HepG2 (cell line): Measurements from ENCODE around the gene MMP28. TPM values are rescaled to one million over a fixed set of nuclear protein-coding genes. Genes with fewer than 3 reads are reported as not detected.

Experiments
- CEBPG ChIP-seq: IDR thresholded peaks from 2 replicates; pipeline ENCODE4 v1.6.1; 2016
- HNRNPK ChIP-seq: fragments of 200-400 bp; formaldehyde crosslinking; IDR thresholded peaks from 2 replicates; pipeline ENCODE4 v1.6.1; 2018; ENCODE audit warnings: low read length, low read depth, moderate library complexity, mild to moderate bottlenecking; ENCODE audit not compliant: poor library complexity, severe bottlenecking
- MLX ChIP-seq: IDR thresholded peaks from 2 replicates; pipeline ENCODE4 v1.6.1; 2016
- MYNN ChIP-seq: sonication (generic); formaldehyde crosslinking; IDR thresholded peaks from 2 replicates; pipeline ENCODE4 v1.4.0; 2020; ENCODE audit warnings: mild to moderate bottlenecking, low read depth, missing genetic modification reagents
- NCOA2 ChIP-seq: sonication (generic); formaldehyde crosslinking; IDR thresholded peaks from 2 replicates; pipeline ENCODE4 v1.8.0; 2022; ENCODE audit warnings: inconsistent platforms
- ONECUT2 ChIP-seq: sonication (generic); formaldehyde crosslinking; IDR thresholded peaks from 2 replicates; pipeline ENCODE4 v1.4.0; 2020; ENCODE audit warnings: missing genetic modification reagents
- PTBP1 ChIP-seq: fragments of 200-400 bp; formaldehyde crosslinking; IDR thresholded peaks from 2 replicates; pipeline ENCODE4 v1.6.1; 2018; ENCODE audit warnings: low read length, low read depth; ENCODE audit not compliant: poor library complexity, severe bottlenecking
- SMYD3 ChIP-seq: sonication (generic); formaldehyde crosslinking; IDR thresholded peaks from 2 replicates; pipeline ENCODE4 v1.8.1; 2023; ENCODE audit warnings: mild to moderate bottlenecking, missing genetic modification reagents
- SP5 ChIP-seq: IDR thresholded peaks from 2 replicates; pipeline ENCODE4 v1.6.1; 2016; ENCODE audit warnings: low read depth, borderline replicate concordance
- TEAD3 ChIP-seq: optimal IDR thresholded peaks from 2 replicates; pipeline ENCODE3; 2016; ENCODE audit warnings: borderline replicate concordance
- TFDP2 ChIP-seq: sonication (generic); formaldehyde crosslinking; IDR thresholded peaks from 2 replicates; pipeline ENCODE4 v1.4.0; 2020; ENCODE audit warnings: missing genetic modification reagents
- TMF1 ChIP-seq: sonication (generic); formaldehyde crosslinking; IDR thresholded peaks from 2 replicates; pipeline ENCODE4 v1.8.1; 2022; ENCODE audit warnings: low read depth, missing genetic modification reagents
- XRCC5 ChIP-seq: fragments of 200-400 bp; formaldehyde crosslinking; optimal IDR thresholded peaks from 2 replicates; pipeline ENCODE3; 2017; ENCODE audit warnings: mild to moderate bottlenecking, low read length
- ZBTB14 ChIP-seq: sonication (generic); formaldehyde crosslinking; IDR thresholded peaks from 2 replicates; pipeline ENCODE4 v1.4.0; 2020; ENCODE audit warnings: missing genetic modification reagents
- ZNF275 ChIP-seq: sonication (generic); formaldehyde crosslinking; IDR thresholded peaks from 2 replicates; pipeline ENCODE4 v1.8.0; 2022; ENCODE audit warnings: missing genetic modification reagents, mild to moderate bottlenecking, inconsistent platforms, borderline replicate concordance
- ZNF317 ChIP-seq: sonication (generic); formaldehyde crosslinking; IDR thresholded peaks from 2 replicates; pipeline ENCODE4 v1.5.0; 2020; ENCODE audit warnings: mild to moderate bottlenecking, missing genetic modification reagents
- ZNF441 ChIP-seq: sonication (generic); formaldehyde crosslinking; IDR thresholded peaks from 2 replicates; pipeline ENCODE4 v1.7.0; 2021; ENCODE audit warnings: missing genetic modification reagents, borderline replicate concordance
- ZNF546 ChIP-seq: sonication (generic); formaldehyde crosslinking; conservative IDR thresholded peaks from 2 replicates; pipeline ENCODE4 v1.8.1; 2023; ENCODE audit warnings: mild to moderate bottlenecking, missing genetic modification reagents
- ZNF572 ChIP-seq: sonication (generic); formaldehyde crosslinking; IDR thresholded peaks from 2 replicates; pipeline ENCODE4 v1.5.1; 2020; ENCODE audit warnings: mild to moderate bottlenecking, missing genetic modification reagents
- ZNF577 ChIP-seq: sonication (generic); formaldehyde crosslinking; IDR thresholded peaks from 2 replicates; pipeline ENCODE4 v1.4.0; 2020; ENCODE audit warnings: mild to moderate bottlenecking, low read depth, missing genetic modification reagents, borderline replicate concordance
- ZNF644 ChIP-seq: IDR thresholded peaks from 2 replicates; pipeline ENCODE4 v1.6.1; 2016; ENCODE audit warnings: low read depth
- polyA plus RNA-seq, 8 experiments: library from polyadenylated mRNA; depleted of rRNA in 3 of 8; stranded (reverse) in 7 of 8; unstranded in 1 of 8; fragments of >200 nt; fragmentation: Illumina TruSeq in 4 of 8; extraction: Trizol in 4 of 8; gene quantifications; 2 replicates each; pipeline versions ENCODE4 v1.2.1 to v1.2.3, GENCODE V29; 2011 to 2016; ENCODE audit warnings: low read depth in 4 of 8, missing spikeins in 1 of 8, mixed read lengths in 1 of 8; ENCODE audit not compliant: insufficient read depth in 1 of 8
- total RNA-seq, 5 experiments: library from RNA; depleted of rRNA; stranded (reverse); fragments of >200 nt; fragmentation: Illumina TruSeq; extraction: Trizol; gene quantifications; 2 replicates each; pipeline ENCODE4 v1.2.3, GENCODE V29; 2016; ENCODE audit warnings: low read depth in 1 of 5
- TF ChIP-seq, protein P1 (sequence below), 2 experiments: sonication (generic) in 1 of 2; formaldehyde crosslinking in 1 of 2; IDR thresholded peaks; 2 replicates each; pipeline versions ENCODE4 v1.5.1 to v1.6.1; 2011 to 2020; ENCODE audit warnings: borderline replicate concordance in 1 of 2, low read depth in 1 of 2, low read length in 1 of 2, mild to moderate bottlenecking in 1 of 2, missing genetic modification reagents in 1 of 2, moderate library complexity in 1 of 2

The MMP28 gene
- total and polyA plus RNA-seq, 2 of the 13 experiments (the other 11 are each of a cell fraction or from before 2014, with no cell fraction given): not detected

- TF ChIP-seq XRCC5: peak; percentile 74
- 0 out of 2 replicates have a peak, but pooled peaks have one; percentile 76 for TF ChIP-seq ZNF577
- TF ChIP-seq ZNF441: peak; percentile 62
- TF ChIP-seq ZNF644 (CRISPR knock-in tag): no peak
- TF ChIP-seq ONECUT2 (CRISPR knock-in tag): no peak
- TF ChIP-seq SMYD3 (CRISPR knock-in tag): no peak
- TF ChIP-seq CEBPG (CRISPR knock-in tag): 0 out of 2 replicates have a peak, but pooled peaks have one; percentile 20
- TF ChIP-seq, protein P1, sequence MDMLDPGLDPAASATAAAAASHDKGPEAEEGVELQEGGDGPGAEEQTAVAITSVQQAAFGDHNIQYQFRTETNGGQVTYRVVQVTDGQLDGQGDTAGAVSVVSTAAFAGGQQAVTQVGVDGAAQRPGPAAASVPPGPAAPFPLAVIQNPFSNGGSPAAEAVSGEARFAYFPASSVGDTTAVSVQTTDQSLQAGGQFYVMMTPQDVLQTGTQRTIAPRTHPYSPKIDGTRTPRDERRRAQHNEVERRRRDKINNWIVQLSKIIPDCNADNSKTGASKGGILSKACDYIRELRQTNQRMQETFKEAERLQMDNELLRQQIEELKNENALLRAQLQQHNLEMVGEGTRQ (IDR thresholded peaks at IDR 0.05; ENCODE audit: low read depth, low read length): no peak
- TF ChIP-seq, protein P1 (CRISPR knock-in tag; IDR thresholded peaks at IDR 0.05; ENCODE audit: borderline replicate concordance): no peak; the same call in 1 of the 2 replicates
- TF ChIP-seq TFDP2 (CRISPR knock-in tag): peak; percentile 85
- no peak for TF ChIP-seq MLX (CRISPR knock-in tag)
- TF ChIP-seq TEAD3 (CRISPR knock-in tag): peak; percentile 46
- TF ChIP-seq TMF1 (CRISPR knock-in tag): peak; percentile 67; the same call in 1 of the 2 replicates
- TF ChIP-seq ZBTB14 (CRISPR knock-in tag): peak; percentile 36; the same call in 1 of the 2 replicates
- 0 out of 2 replicates have a peak, but pooled peaks have one; percentile 21 for TF ChIP-seq NCOA2 (CRISPR knock-in tag)
- peak; percentile 38; the same call in 1 of the 2 replicates for TF ChIP-seq ZNF546 (CRISPR knock-in tag)
- peak; percentile 80 for TF ChIP-seq HNRNPK
- TF ChIP-seq ZNF572 (CRISPR knock-in tag): peak; percentile 16; the same call in 1 of the 2 replicates
- TF ChIP-seq MYNN (CRISPR knock-in tag): no peak
- 0 out of 2 replicates have a peak, but pooled peaks have one; percentile 44 for TF ChIP-seq ZNF275 (CRISPR knock-in tag)
- 0 out of 2 replicates have a peak, but pooled peaks have one; percentile 26 for TF ChIP-seq ZNF317 (CRISPR knock-in tag)
- TF ChIP-seq SP5 (CRISPR knock-in tag): peak; percentile 44; the same call in 1 of the 2 replicates
- TF ChIP-seq PTBP1: no peak
Measured at GRCh38 chr17:35764123-35764991, 31.1 kb downstream of the MMP28 start (continued).
